Loucy (cell line): ENCODE results near the gene DAZL.

Experiments
- H2AFZ ChIP-seq: fragments of 200-600 bp; sonication (generic); 2 replicates; pipeline ENCODE4 v1.6.0; 2016; ENCODE audit warnings: antibody characterized with exemption, mild to moderate bottlenecking, low read length, moderate library complexity
- H3F3A ChIP-seq: fragments of 200-600 bp; 2 replicates; pipeline ENCODE4 v1.6.0; 2016; ENCODE audit warnings: antibody characterized with exemption, low read depth, mild to moderate bottlenecking
- H3K27me3 ChIP-seq: fragments of 200-600 bp; sonication (generic); 2 replicates; pipeline ENCODE4 v1.6.1; 2014; ENCODE audit warnings: low read length, mild to moderate bottlenecking; ENCODE audit not compliant: insufficient read depth, poor library complexity, severe bottlenecking
- H3K36me3 ChIP-seq: fragments of 200-600 bp; sonication (generic); 2 replicates; pipeline ENCODE4 v1.6.1; 2016; ENCODE audit warnings: low read length; ENCODE audit not compliant: insufficient read depth
- H3K4me1 ChIP-seq: fragments of 200-600 bp; sonication (generic); 2 replicates; pipeline ENCODE4 v1.5.1; 2014; ENCODE audit warnings: low read length, mild to moderate bottlenecking; ENCODE audit not compliant: insufficient read depth, poor library complexity, severe bottlenecking
- H3K4me2 ChIP-seq: fragments of 200-600 bp; sonication (generic); 2 replicates; pipeline ENCODE4 v1.6.0; 2014; ENCODE audit warnings: antibody characterized with exemption, low read length, low read depth, mild to moderate bottlenecking; ENCODE audit not compliant: poor library complexity, severe bottlenecking
- H3K4me3 ChIP-seq: fragments of 200-600 bp; sonication (generic); 2 replicates; pipeline ENCODE4 v1.5.1; 2014; ENCODE audit warnings: low read length, mild to moderate bottlenecking, mixed read lengths; ENCODE audit not compliant: poor library complexity, severe bottlenecking
- H3K79me2 ChIP-seq: fragments of 200-600 bp; sonication (generic); 2 replicates; pipeline ENCODE4 v1.6.1; 2014; ENCODE audit warnings: low read length; ENCODE audit not compliant: insufficient read depth
- H3K9ac ChIP-seq: fragments of 200-600 bp; sonication (generic); 2 replicates; pipeline ENCODE4 v1.6.0; 2014; ENCODE audit warnings: mild to moderate bottlenecking, low read depth, low read length, moderate library complexity; ENCODE audit not compliant: poor library complexity, severe bottlenecking
- H3K9me2 ChIP-seq: fragments of 200-600 bp; sonication (generic); replicated peaks from 2 replicates; pipeline ENCODE4 v1.6.1; 2016; ENCODE audit warnings: low read depth, low read length, mixed read lengths
- H3K9me3 ChIP-seq: fragments of 200-600 bp; sonication (generic); 2 replicates; pipeline ENCODE4 v1.6.1; 2014; ENCODE audit warnings: mild to moderate bottlenecking, antibody characterized with exemption, low read length, low read depth; ENCODE audit not compliant: insufficient read depth
- H4K20me1 ChIP-seq: fragments of 200-600 bp; sonication (generic); 2 replicates; pipeline ENCODE4 v1.6.0; 2014; ENCODE audit warnings: antibody characterized with exemption, low read length, mild to moderate bottlenecking; ENCODE audit not compliant: insufficient read depth, poor library complexity, severe bottlenecking
- CTCF ChIP-seq: fragments of 200-600 bp; sonication (generic); conservative IDR thresholded peaks from 2 replicates; pipeline ENCODE4 v1.5.1; 2014; ENCODE audit warnings: mild to moderate bottlenecking, antibody characterized with exemption, low read length
- EZH2phosphoT487 ChIP-seq: fragments of 200-600 bp; IDR thresholded peaks from 2 replicates; pipeline ENCODE4 v1.6.1; 2018; ENCODE audit warnings: antibody characterized with exemption, mild to moderate bottlenecking, moderate library complexity, borderline replicate concordance

DAZL gene

GRCh38 chr3:16536996-16537395, 68.2 kb downstream of the DAZL start:
- Histone ChIP-seq H3K9me3 (no peaks in the 10 kb centered on the region), H3K4me2 (no peak overlapping the region), H3K27me3 (no peaks in the 10 kb centered on the region), H3K9me2 (no peaks in the 10 kb centered on the region), H4K20me1 (no peaks in the 10 kb centered on the region), H2AFZ (no peak overlapping the region), H3K4me3 (no peak overlapping the region), H3F3A (no peaks in the 10 kb centered on the region), H3K79me2 (no peaks in the 10 kb centered on the region), H3K36me3 (no peaks in the 10 kb centered on the region), H3K4me1 (no peaks in the 10 kb centered on the region), H3K9ac (no peak overlapping the region)
- TF ChIP-seq EZH2phosphoT487: no peak
- no peak for TF ChIP-seq CTCF
